Subcutaneous adipose tissue (tissue), 4 donors: ENCODE data around the gene ZNF628. TPM values are rescaled to one million over a fixed set of nuclear protein-coding genes. Genes with fewer than 3 reads are reported as not detected.

Experiments used
- CTCF ChIP-seq: fragments of 450-650 bp; IDR thresholded peaks from one replicate; pipeline ENCODE4 v1.5.1; 2016; ENCODE audit warnings: low read depth, mild to moderate bottlenecking, control low read depth, antibody characterized with exemption, moderate library complexity
- total RNA-seq, 4 donors: library from RNA; depleted of rRNA; stranded (reverse); fragments of >200 nt; gene quantifications; one replicate each; pipeline ENCODE4 v1.1.0, GENCODE V29; 2016

ZNF628 gene
- total RNA-seq, 4 donors from 2014 or later: 0.88 to 2.6 (median 2.3) TPM

- TF ChIP-seq CTCF: no peak
Measured at GRCh38 chr19:55457683-55458457, 18.5 kb upstream of the ZNF628 start.

- no peak for TF ChIP-seq CTCF
Measured at GRCh38 chr19:55459551-55459949, 16.9 kb upstream of the ZNF628 start.

- no peak for TF ChIP-seq CTCF
Measured at GRCh38 chr19:55459950-55460657, 16.3 kb upstream of the ZNF628 start.

GRCh38 chr19:55460670-55461258 lies 15.7 kb upstream of the ZNF628 start:
- TF ChIP-seq CTCF: no peak

- TF ChIP-seq CTCF: no peak
Measured at GRCh38 chr19:55461259-55461973, 15.0 kb upstream of the ZNF628 start, which contains the start of gene ISOC2. Gene ISOC2 (minus strand): TSS chr19:55461642. CDS start chr19:55456486, 5,156 bp downstream.

GRCh38 chr19:55461974-55462626 lies 14.3 kb upstream of the ZNF628 start:
- TF ChIP-seq CTCF: no peak
